H9 (cell line): ENCODE results near the gene TGFBR2. TPM values are rescaled to one million over a fixed set of nuclear protein-coding genes. Genes with fewer than 3 reads are reported as not detected.

Experiments
- DNase-seq: peaks from one replicate; pipeline ENCODE4 v3.0.0-alpha.2; 2017
- H2AFZ ChIP-seq: one replicate; pipeline ENCODE4 v1.6.1; 2013; ENCODE audit warnings: mild to moderate bottlenecking, low read length, control low read depth, moderate library complexity
- H2AK5ac ChIP-seq: 2 replicates; pipeline ENCODE4 v1.6.1; 2013; ENCODE audit warnings: low read length, control low read depth, mixed read lengths; ENCODE audit not compliant: insufficient read length
- H2BK120ac ChIP-seq: one replicate; pipeline ENCODE4 v1.6.1; 2013; ENCODE audit warnings: low read depth, mild to moderate bottlenecking, low read length, control low read depth, inconsistent platforms; ENCODE audit not compliant: poor library complexity, severe bottlenecking
- H2BK12ac ChIP-seq: 2 replicates; pipeline ENCODE4 v1.6.1; 2013; ENCODE audit warnings: low read length, control low read depth, mixed read lengths, low read depth; ENCODE audit not compliant: insufficient read length
- H2BK15ac ChIP-seq: 2 replicates; pipeline ENCODE4 v1.6.1; 2013; ENCODE audit warnings: low read depth, low read length, control low read depth
- H2BK20ac ChIP-seq: one replicate; pipeline ENCODE4 v1.6.1; 2013; ENCODE audit warnings: low read depth, mild to moderate bottlenecking, low read length, control low read depth, inconsistent platforms; ENCODE audit not compliant: poor library complexity, severe bottlenecking
- H2BK5ac ChIP-seq: 2 replicates; pipeline ENCODE4 v1.6.1; 2013; ENCODE audit warnings: low read length, control low read depth, mixed read lengths; ENCODE audit not compliant: insufficient read length
- H3K14ac ChIP-seq: 2 replicates; pipeline ENCODE4 v1.6.1; 2013; ENCODE audit warnings: low read length, control low read depth; ENCODE audit not compliant: insufficient read depth
- H3K18ac ChIP-seq: 2 replicates; pipeline ENCODE4 v1.6.1; 2013; ENCODE audit warnings: low read depth, mild to moderate bottlenecking, mixed read lengths, low read length, control low read depth; ENCODE audit not compliant: insufficient read length
- H3K23ac ChIP-seq: 2 replicates; pipeline ENCODE4 v1.6.1; 2013; ENCODE audit warnings: low read length, control low read depth, mixed read lengths, low read depth; ENCODE audit not compliant: insufficient read length
- H3K23me2 ChIP-seq: 2 replicates; pipeline ENCODE4 v1.6.1; 2013; ENCODE audit warnings: low read depth, mild to moderate bottlenecking, mixed read lengths, low read length, control low read depth; ENCODE audit not compliant: insufficient read length, poor library complexity, severe bottlenecking
- H3K27ac ChIP-seq: 2 replicates; pipeline ENCODE4 v1.5.1; 2013; ENCODE audit warnings: low read length, control low read depth, mixed read lengths, low read depth; ENCODE audit not compliant: insufficient read length
- H3K27me3 ChIP-seq: 2 replicates; pipeline ENCODE4 v1.6.1; 2013; ENCODE audit warnings: low read length, control low read depth, inconsistent platforms; ENCODE audit not compliant: insufficient read depth
- H3K4ac ChIP-seq: 2 replicates; pipeline ENCODE4 v1.6.1; 2013; ENCODE audit warnings: low read depth, mild to moderate bottlenecking, control low read depth, inconsistent platforms, low read length, moderate library complexity
- H3K4me1 ChIP-seq: 2 replicates; pipeline ENCODE4 v1.6.1; 2013; ENCODE audit warnings: low read length, control low read depth, inconsistent platforms; ENCODE audit not compliant: insufficient read depth
- H3K4me2 ChIP-seq: 2 replicates; pipeline ENCODE4 v1.6.1; 2013; ENCODE audit warnings: low read length, control low read depth, mixed read lengths; ENCODE audit not compliant: insufficient read length, insufficient read depth
- H3K56ac ChIP-seq: 2 replicates; pipeline ENCODE4 v1.6.1; 2013; ENCODE audit warnings: low read depth, mild to moderate bottlenecking, mixed read lengths, low read length, control low read depth; ENCODE audit not compliant: insufficient read length
- H3K79me1 ChIP-seq: 2 replicates; pipeline ENCODE4 v1.6.1; 2013; ENCODE audit warnings: low read depth, mild to moderate bottlenecking, moderate library complexity, low read length, control low read depth, inconsistent platforms; ENCODE audit not compliant: insufficient read depth, poor library complexity, severe bottlenecking
- H3K79me2 ChIP-seq: 2 replicates; pipeline ENCODE4 v1.6.1; 2013; ENCODE audit warnings: low read length, control low read depth, inconsistent platforms; ENCODE audit not compliant: insufficient read depth
- H3K9ac ChIP-seq: 2 replicates; pipeline ENCODE4 v1.6.1; 2013; ENCODE audit warnings: low read length, control low read depth, mixed read lengths; ENCODE audit not compliant: insufficient read length; ENCODE audit errors: extremely low read depth
- H3K9me3 ChIP-seq: one replicate; pipeline ENCODE4 v1.6.1; 2013; ENCODE audit warnings: low read depth, low read length, inconsistent platforms; ENCODE audit not compliant: control insufficient read depth
- H3T11ph ChIP-seq: one replicate; pipeline ENCODE4 v1.6.1; 2013; ENCODE audit warnings: mild to moderate bottlenecking, low read length, control low read depth, inconsistent platforms
- H4K20me1 ChIP-seq: one replicate; pipeline ENCODE4 v1.6.1; 2013; ENCODE audit not compliant: control insufficient read depth, insufficient read length, insufficient read depth
- H4K5ac ChIP-seq: 2 replicates; pipeline ENCODE4 v1.6.1; 2013; ENCODE audit warnings: low read depth, mild to moderate bottlenecking, mixed read lengths, low read length, control low read depth; ENCODE audit not compliant: insufficient read length
- H4K8ac ChIP-seq: replicated peaks from 2 replicates; pipeline ENCODE4 v1.6.1; 2013; ENCODE audit warnings: low read length, control low read depth, mixed read lengths, low read depth; ENCODE audit not compliant: insufficient read length
- H4K91ac ChIP-seq: 2 replicates; pipeline ENCODE4 v1.6.1; 2013; ENCODE audit warnings: low read depth, mild to moderate bottlenecking, moderate library complexity, mixed read lengths, low read length, control low read depth; ENCODE audit not compliant: insufficient read length
- H3K27ac Mint-ChIP-seq, 3 experiments: 2 replicates in 2 of 3; 3 replicates in 1 of 3; pipeline ENCODE4 v1.8.0; 2020 to 2021; ENCODE audit warnings: mixed read lengths in 3 of 3, mild to moderate bottlenecking in 1 of 3, moderate library complexity in 1 of 3
- H3K27me3 Mint-ChIP-seq: 2 replicates; pipeline ENCODE4 v1.8.0; 2021; ENCODE audit warnings: low read depth, mild to moderate bottlenecking, moderate library complexity, mixed read lengths
- H3K36me3 Mint-ChIP-seq, 3 experiments: 2 replicates in 2 of 3; 3 replicates in 1 of 3; pipeline ENCODE4 v1.8.0; 2020 to 2021; ENCODE audit warnings: low read depth in 3 of 3, mixed read lengths in 3 of 3; ENCODE audit not compliant: insufficient read depth in 1 of 3
- H3K4me1 Mint-ChIP-seq, 2 experiments: 2 replicates each; pipeline ENCODE4 v1.8.0; 2020; ENCODE audit warnings: mixed read lengths in 2 of 2
- H3K4me3 Mint-ChIP-seq, 2 experiments: 2 replicates in 1 of 2; 3 replicates in 1 of 2; pipeline ENCODE4 v1.8.0; 2020 to 2021; ENCODE audit warnings: mild to moderate bottlenecking in 2 of 2, mixed read lengths in 2 of 2, moderate library complexity in 1 of 2
- H3K9me3 Mint-ChIP-seq, 2 experiments: 2 replicates in 1 of 2; 3 replicates in 1 of 2; pipeline ENCODE4 v1.8.0; 2020; ENCODE audit warnings: mild to moderate bottlenecking in 2 of 2, mixed read lengths in 2 of 2, moderate library complexity in 1 of 2
- WGBS: extraction: QIAGEN DNeasy Blood & Tissue Kit; methylation state at CpG from one replicate; pipeline ENCODE4 v1.1.7; 2013; ENCODE audit warnings: missing lambda C conversion rate, low lambda C conversion rate, mixed read lengths; ENCODE audit not compliant: insufficient read length; ENCODE audit errors: extremely low coverage; 5-methylcytosine and 5-hydroxymethylcytosine counted together
- total RNA-seq: library from RNA; stranded (reverse); gene quantifications from 2 replicates; pipeline ENCODE4 v1.2.1, GENCODE V29; 2021
- TF ChIP-seq, protein P1 (sequence below): fragments of 200-600 bp; sonication (generic); conservative IDR thresholded peaks from 3 replicates; pipeline ENCODE4 v1.8.0; 2021; ENCODE audit warnings: antibody characterized with exemption, mild to moderate bottlenecking

Gene TGFBR2
- total RNA-seq, 1 experiment from 2014 or later: 10.6 TPM

DNA sequence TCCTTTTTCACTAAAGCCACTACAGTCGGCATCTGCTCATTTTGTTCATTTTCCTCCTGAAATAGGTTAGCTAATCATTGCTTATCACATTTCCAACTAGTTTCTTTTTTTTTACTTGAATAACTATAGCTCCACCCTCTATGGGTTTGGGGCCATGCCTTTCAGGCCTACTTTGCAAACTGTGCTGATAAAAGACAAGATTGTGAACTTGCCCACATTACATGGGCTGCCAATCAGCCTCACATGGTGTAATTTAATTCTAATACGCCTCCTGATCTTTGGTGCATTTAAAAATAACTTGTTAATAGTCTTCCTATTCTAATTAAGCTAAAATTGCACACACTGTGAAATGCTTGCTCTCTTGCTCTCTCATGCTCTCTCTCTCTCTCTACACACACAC lies 90.5 kb downstream of the TGFBR2 start:
- Histone ChIP-seq H3T11ph (no peak overlapping the region), H3K9me3 (no peaks in the 10 kb centered on the region), H3K56ac (no peak overlapping the region), H4K5ac (no peak overlapping the region), H2BK12ac (no peak overlapping the region), H3K14ac (no peak overlapping the region), H2BK15ac (no peak overlapping the region), H2BK5ac (no peak overlapping the region), H2BK20ac (no peak overlapping the region), H3K4me1 (peaks cover 6% of the 10 kb centered on the region; the same call in 1 of the 2 replicates), H3K27ac (no peak overlapping the region), H4K8ac (no peak overlapping the region), H2AFZ (no peak overlapping the region), H3K18ac (no peak overlapping the region), H3K27me3 (no peaks in the 10 kb centered on the region), H3K79me2 (no peaks in the 10 kb centered on the region), H2AK5ac (no peak overlapping the region), H3K23ac (no peak overlapping the region), H3K4ac (no peak overlapping the region), H3K79me1 (no peaks in the 10 kb centered on the region), H4K91ac (no peak overlapping the region), H4K20me1 (no peaks in the 10 kb centered on the region), H3K9ac (no peak overlapping the region), H3K4me2 (no peak overlapping the region), H3K23me2 (no peaks in the 10 kb centered on the region), H2BK120ac (no peak overlapping the region)
- Mint-ChIP-seq H3K4me3 (no peak overlapping the region), H3K27ac (no peak overlapping the region; a peak in 1 of 7 replicates), H3K27me3 (no peaks in the 10 kb centered on the region), H3K4me1 (peaks cover 27 to 39% of the 10 kb centered on the region in 2 experiments), H3K9me3 (peaks cover 5 to 11% of the 10 kb centered on the region in 2 experiments; a peak in 4 of 5 replicates), H3K36me3 (peaks cover 16 to 22% (median 19%) of the 10 kb centered on the region in 3 experiments)
- no peak for DNase-seq
- no CpG with 5 or more reads among the region's 2 CpGs for WGBS
- TF ChIP-seq, protein P1, sequence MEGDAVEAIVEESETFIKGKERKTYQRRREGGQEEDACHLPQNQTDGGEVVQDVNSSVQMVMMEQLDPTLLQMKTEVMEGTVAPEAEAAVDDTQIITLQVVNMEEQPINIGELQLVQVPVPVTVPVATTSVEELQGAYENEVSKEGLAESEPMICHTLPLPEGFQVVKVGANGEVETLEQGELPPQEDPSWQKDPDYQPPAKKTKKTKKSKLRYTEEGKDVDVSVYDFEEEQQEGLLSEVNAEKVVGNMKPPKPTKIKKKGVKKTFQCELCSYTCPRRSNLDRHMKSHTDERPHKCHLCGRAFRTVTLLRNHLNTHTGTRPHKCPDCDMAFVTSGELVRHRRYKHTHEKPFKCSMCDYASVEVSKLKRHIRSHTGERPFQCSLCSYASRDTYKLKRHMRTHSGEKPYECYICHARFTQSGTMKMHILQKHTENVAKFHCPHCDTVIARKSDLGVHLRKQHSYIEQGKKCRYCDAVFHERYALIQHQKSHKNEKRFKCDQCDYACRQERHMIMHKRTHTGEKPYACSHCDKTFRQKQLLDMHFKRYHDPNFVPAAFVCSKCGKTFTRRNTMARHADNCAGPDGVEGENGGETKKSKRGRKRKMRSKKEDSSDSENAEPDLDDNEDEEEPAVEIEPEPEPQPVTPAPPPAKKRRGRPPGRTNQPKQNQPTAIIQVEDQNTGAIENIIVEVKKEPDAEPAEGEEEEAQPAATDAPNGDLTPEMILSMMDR: no peak
